Measurements from ENCODE around the gene ZNF157. TPM values are rescaled to one million over a fixed set of nuclear protein-coding genes. Genes with fewer than 3 reads are reported as not detected.

Gene ZNF157
- total RNA-seq, 1 experiment from 2014 or later = 1.8 TPM

DNA sequence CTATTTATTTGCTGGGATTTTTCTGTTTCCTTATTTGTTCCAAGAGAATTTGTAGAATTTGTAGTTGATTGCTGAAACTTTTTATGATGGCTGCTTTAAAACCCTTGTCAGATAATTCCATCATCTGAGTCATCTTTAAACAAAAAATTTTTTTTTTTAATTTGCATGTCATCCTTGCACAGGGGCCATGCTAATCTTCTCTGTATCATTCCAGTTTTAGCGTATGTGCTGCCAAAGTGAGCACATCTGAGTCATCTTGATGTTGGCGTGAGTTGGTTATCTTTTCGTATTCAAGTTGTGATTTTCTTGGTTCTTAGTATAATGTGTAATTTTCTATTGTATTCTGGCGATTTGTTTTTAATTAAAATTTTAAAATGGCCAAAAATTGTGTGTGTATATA is 18.7 kb upstream of the ZNF157 start:
- DNase-seq (ENCODE audit: low spot score) (no peak), ATAC-seq (no peak)
- ChIA-PET POLR2A (no interaction called here), CTCF (no interaction called here)
- Mint-ChIP-seq H3K27ac (no peak overlapping the region), H3K4me3 (no peak overlapping the region), H3K27me3 (ENCODE audit: low read depth) (no peaks in the 10 kb centered on the region), H3K4me1 (no peaks in the 10 kb centered on the region), H3K9me3 (no peaks in the 10 kb centered on the region), H3K36me3 (no peaks in the 10 kb centered on the region)
- TF ChIP-seq, protein P1, sequence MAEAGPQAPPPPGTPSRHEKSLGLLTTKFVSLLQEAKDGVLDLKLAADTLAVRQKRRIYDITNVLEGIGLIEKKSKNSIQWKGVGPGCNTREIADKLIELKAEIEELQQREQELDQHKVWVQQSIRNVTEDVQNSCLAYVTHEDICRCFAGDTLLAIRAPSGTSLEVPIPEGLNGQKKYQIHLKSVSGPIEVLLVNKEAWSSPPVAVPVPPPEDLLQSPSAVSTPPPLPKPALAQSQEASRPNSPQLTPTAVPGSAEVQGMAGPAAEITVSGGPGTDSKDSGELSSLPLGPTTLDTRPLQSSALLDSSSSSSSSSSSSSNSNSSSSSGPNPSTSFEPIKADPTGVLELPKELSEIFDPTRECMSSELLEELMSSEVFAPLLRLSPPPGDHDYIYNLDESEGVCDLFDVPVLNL (CRISPR knock-in tag; IDR thresholded peaks at IDR 0.05; ENCODE audit: borderline replicate concordance, low read depth) = no peak
- TF ChIP-seq, protein P2, sequence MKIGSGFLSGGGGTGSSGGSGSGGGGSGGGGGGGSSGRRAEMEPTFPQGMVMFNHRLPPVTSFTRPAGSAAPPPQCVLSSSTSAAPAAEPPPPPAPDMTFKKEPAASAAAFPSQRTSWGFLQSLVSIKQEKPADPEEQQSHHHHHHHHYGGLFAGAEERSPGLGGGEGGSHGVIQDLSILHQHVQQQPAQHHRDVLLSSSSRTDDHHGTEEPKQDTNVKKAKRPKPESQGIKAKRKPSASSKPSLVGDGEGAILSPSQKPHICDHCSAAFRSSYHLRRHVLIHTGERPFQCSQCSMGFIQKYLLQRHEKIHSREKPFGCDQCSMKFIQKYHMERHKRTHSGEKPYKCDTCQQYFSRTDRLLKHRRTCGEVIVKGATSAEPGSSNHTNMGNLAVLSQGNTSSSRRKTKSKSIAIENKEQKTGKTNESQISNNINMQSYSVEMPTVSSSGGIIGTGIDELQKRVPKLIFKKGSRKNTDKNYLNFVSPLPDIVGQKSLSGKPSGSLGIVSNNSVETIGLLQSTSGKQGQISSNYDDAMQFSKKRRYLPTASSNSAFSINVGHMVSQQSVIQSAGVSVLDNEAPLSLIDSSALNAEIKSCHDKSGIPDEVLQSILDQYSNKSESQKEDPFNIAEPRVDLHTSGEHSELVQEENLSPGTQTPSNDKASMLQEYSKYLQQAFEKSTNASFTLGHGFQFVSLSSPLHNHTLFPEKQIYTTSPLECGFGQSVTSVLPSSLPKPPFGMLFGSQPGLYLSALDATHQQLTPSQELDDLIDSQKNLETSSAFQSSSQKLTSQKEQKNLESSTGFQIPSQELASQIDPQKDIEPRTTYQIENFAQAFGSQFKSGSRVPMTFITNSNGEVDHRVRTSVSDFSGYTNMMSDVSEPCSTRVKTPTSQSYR (CRISPR knock-in tag; IDR thresholded peaks at IDR 0.05) = no peak
- TF ChIP-seq, protein P3, sequence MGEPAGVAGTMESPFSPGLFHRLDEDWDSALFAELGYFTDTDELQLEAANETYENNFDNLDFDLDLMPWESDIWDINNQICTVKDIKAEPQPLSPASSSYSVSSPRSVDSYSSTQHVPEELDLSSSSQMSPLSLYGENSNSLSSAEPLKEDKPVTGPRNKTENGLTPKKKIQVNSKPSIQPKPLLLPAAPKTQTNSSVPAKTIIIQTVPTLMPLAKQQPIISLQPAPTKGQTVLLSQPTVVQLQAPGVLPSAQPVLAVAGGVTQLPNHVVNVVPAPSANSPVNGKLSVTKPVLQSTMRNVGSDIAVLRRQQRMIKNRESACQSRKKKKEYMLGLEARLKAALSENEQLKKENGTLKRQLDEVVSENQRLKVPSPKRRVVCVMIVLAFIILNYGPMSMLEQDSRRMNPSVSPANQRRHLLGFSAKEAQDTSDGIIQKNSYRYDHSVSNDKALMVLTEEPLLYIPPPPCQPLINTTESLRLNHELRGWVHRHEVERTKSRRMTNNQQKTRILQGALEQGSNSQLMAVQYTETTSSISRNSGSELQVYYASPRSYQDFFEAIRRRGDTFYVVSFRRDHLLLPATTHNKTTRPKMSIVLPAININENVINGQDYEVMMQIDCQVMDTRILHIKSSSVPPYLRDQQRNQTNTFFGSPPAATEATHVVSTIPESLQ (CRISPR knock-in tag; IDR thresholded peaks at IDR 0.05) = no peak
- TF ChIP-seq, protein P4, sequence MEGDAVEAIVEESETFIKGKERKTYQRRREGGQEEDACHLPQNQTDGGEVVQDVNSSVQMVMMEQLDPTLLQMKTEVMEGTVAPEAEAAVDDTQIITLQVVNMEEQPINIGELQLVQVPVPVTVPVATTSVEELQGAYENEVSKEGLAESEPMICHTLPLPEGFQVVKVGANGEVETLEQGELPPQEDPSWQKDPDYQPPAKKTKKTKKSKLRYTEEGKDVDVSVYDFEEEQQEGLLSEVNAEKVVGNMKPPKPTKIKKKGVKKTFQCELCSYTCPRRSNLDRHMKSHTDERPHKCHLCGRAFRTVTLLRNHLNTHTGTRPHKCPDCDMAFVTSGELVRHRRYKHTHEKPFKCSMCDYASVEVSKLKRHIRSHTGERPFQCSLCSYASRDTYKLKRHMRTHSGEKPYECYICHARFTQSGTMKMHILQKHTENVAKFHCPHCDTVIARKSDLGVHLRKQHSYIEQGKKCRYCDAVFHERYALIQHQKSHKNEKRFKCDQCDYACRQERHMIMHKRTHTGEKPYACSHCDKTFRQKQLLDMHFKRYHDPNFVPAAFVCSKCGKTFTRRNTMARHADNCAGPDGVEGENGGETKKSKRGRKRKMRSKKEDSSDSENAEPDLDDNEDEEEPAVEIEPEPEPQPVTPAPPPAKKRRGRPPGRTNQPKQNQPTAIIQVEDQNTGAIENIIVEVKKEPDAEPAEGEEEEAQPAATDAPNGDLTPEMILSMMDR (IDR thresholded peaks at IDR 0.05) = no peak
- no peak for TF ChIP-seq SP1 (CRISPR knock-in tag; conservative IDR thresholded peaks at IDR 0.05)
- TF ChIP-seq NR1H2 (CRISPR knock-in tag; IDR thresholded peaks at IDR 0.05) = no peak
- TF ChIP-seq NR3C1 (CRISPR knock-in tag; conservative IDR thresholded peaks at IDR 0.05; ENCODE audit: low read depth) = no peak
- no peak for TF ChIP-seq MYBL2 (CRISPR knock-in tag; IDR thresholded peaks at IDR 0.05)
- TF ChIP-seq, protein P5, sequence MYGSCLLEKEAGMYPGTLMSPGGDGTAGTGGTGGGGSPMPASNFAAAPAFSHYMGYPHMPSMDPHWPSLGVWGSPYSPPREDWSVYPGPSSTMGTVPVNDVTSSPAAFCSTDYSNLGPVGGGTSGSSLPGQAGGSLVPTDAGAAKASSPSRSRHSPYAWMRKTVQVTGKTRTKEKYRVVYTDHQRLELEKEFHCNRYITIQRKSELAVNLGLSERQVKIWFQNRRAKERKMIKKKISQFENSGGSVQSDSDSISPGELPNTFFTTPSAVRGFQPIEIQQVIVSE (CRISPR knock-in tag; IDR thresholded peaks at IDR 0.05; ENCODE audit: borderline replicate concordance) = no peak
- TF ChIP-seq, protein P6, sequence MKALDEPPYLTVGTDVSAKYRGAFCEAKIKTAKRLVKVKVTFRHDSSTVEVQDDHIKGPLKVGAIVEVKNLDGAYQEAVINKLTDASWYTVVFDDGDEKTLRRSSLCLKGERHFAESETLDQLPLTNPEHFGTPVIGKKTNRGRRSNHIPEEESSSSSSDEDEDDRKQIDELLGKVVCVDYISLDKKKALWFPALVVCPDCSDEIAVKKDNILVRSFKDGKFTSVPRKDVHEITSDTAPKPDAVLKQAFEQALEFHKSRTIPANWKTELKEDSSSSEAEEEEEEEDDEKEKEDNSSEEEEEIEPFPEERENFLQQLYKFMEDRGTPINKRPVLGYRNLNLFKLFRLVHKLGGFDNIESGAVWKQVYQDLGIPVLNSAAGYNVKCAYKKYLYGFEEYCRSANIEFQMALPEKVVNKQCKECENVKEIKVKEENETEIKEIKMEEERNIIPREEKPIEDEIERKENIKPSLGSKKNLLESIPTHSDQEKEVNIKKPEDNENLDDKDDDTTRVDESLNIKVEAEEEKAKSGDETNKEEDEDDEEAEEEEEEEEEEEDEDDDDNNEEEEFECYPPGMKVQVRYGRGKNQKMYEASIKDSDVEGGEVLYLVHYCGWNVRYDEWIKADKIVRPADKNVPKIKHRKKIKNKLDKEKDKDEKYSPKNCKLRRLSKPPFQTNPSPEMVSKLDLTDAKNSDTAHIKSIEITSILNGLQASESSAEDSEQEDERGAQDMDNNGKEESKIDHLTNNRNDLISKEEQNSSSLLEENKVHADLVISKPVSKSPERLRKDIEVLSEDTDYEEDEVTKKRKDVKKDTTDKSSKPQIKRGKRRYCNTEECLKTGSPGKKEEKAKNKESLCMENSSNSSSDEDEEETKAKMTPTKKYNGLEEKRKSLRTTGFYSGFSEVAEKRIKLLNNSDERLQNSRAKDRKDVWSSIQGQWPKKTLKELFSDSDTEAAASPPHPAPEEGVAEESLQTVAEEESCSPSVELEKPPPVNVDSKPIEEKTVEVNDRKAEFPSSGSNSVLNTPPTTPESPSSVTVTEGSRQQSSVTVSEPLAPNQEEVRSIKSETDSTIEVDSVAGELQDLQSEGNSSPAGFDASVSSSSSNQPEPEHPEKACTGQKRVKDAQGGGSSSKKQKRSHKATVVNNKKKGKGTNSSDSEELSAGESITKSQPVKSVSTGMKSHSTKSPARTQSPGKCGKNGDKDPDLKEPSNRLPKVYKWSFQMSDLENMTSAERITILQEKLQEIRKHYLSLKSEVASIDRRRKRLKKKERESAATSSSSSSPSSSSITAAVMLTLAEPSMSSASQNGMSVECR (CRISPR knock-in tag; IDR thresholded peaks at IDR 0.05; ENCODE audit: borderline replicate concordance) = no peak
- TF ChIP-seq NFATC4 (CRISPR knock-in tag; IDR thresholded peaks at IDR 0.05) = no peak
- TF ChIP-seq, protein P7, sequence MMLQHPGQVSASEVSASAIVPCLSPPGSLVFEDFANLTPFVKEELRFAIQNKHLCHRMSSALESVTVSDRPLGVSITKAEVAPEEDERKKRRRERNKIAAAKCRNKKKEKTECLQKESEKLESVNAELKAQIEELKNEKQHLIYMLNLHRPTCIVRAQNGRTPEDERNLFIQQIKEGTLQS (CRISPR knock-in tag; conservative IDR thresholded peaks at IDR 0.05) = no peak
- no peak for TF ChIP-seq HMGA2 (CRISPR knock-in tag; IDR thresholded peaks at IDR 0.05)
